ENCODE measurements around the gene GKN2. TPM values are rescaled to one million over a fixed set of nuclear protein-coding genes. Genes with fewer than 3 reads are reported as not detected.

GKN2 gene
- total RNA-seq, 4 donors from 2014 or later: not detected

DNA sequence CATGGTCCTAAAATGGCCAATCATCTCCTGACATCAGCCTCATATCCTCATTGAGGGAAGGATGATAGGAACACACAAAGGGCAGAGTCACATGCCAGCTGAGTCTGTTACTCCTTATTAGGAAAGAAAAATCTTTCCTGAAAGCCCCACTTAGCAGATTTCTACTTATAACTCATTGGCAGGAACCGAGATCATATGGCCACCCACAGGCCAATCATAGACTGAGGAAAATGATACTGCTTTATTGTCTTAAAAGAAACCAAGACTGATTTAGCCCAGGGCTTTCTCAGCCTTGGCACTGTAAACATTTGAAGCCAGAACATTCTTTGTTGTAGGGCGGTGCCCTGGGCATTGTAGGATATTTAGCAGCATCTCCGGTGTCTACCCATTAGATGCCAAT, 18.7 kb downstream of the GKN2 start:
- TF ChIP-seq CTCF (IDR thresholded peaks at IDR 0.05) (no peak), POLR2A (IDR thresholded peaks at IDR 0.05) (no peak)
- no peak overlapping the region for H3K4me3 ChIP-seq
- no peak for DNase-seq
- no peaks in the 10 kb centered on the region for H3K9me3 ChIP-seq
- WGBS, 2 donors: 57 to 80% methylated on average over 3 of the region's 3 CpGs
- no peaks in the 10 kb centered on the region for H3K36me3 ChIP-seq
- intact Hi-C loops (cut with DNase I): no loop called here
- H3K27me3 ChIP-seq: no peaks in the 10 kb centered on the region
- H3K27ac ChIP-seq: no peak overlapping the region
- H3K4me1 ChIP-seq: peaks cover 6 to 39% (median 28%) of the 10 kb centered on the region in 3 donors

- H3K4me1 ChIP-seq: peaks cover 6 to 35% (median 24%) of the 10 kb centered on the region in 3 donors
- no peak overlapping the region for H3K4me3 ChIP-seq
- H3K36me3 ChIP-seq: no peaks in the 10 kb centered on the region
- TF ChIP-seq POLR2A (IDR thresholded peaks at IDR 0.05): no peak
- TF ChIP-seq CTCF (IDR thresholded peaks at IDR 0.05): no peak
- DNase-seq: no peak
- no peak overlapping the region for H3K27ac ChIP-seq
- H3K27me3 ChIP-seq: no peaks in the 10 kb centered on the region
- intact Hi-C loops (cut with DNase I): no loop called here
- 88 to 91% methylated on average over 1 to 4 of the region's 4 CpGs for WGBS, 2 donors
- no peaks in the 10 kb centered on the region for H3K9me3 ChIP-seq
Observed at GRCh38 chr2:68932402-68932801, 20.3 kb downstream of the GKN2 start.

DNA sequence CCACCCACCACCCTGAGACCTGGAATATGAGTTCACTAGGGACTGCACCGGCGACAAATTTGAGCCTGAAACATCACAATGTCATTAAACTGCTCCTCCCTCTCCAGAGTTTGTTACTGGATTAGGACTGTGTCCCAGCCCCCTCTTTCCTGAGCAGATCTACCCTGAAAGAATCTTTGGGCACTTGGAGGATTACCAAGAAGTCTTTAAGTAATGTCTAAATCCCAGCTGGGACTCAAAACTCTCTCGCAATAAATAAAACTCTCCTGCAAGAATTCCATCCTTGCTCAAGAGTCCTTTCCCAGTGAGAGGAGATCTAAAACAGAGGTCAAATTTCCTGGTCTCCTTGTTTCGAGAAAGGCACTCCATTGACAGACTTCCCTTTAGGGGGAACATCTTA, 20.9 kb downstream of the GKN2 start:
- H3K27ac ChIP-seq: no peak overlapping the region

DNA sequence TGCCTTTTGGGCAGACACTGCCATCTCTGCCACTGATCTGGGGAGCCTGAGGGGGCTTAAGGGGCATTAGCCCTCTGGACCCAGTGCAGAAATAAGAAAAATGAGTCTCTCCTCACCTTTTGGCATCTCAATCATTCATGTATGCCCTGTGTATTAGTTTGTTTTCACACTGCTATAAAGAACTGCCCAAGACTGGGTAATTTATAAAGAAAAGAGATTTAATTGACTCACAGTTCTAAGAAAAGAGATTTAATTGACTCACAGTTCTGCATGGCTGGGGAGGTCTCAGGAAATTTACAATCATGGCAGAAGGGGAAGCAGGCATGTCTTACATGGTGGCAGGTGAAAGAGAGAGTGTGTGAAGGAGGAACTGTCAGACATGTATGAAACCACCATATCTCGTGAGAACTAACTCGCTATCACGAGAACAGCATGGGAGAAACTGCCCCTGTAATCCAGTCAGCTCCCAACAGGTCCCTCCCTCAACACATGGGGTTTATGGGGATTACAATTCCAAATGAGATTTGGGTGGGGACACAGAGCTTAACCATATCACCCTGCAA, 21.5 kb downstream of the GKN2 start:
- H3K27ac ChIP-seq: no peak overlapping the region
- 89 to 93% methylated on average over 3 of the region's 3 CpGs for WGBS, 2 donors
- intact Hi-C loops (cut with DNase I): no loop called here
- DNase-seq: no peak
- peaks cover 3 to 23% (median 12%) of the 10 kb centered on the region in 3 donors for H3K4me1 ChIP-seq
- H3K36me3 ChIP-seq: no peaks in the 10 kb centered on the region
- no peaks in the 10 kb centered on the region for H3K27me3 ChIP-seq
- H3K9me3 ChIP-seq: no peaks in the 10 kb centered on the region
- no peak overlapping the region for H3K4me3 ChIP-seq
- TF ChIP-seq CTCF (IDR thresholded peaks at IDR 0.05) (no peak), POLR2A (IDR thresholded peaks at IDR 0.05) (no peak)

More for the DNA sequence above, 20.9 kb downstream of the GKN2 start:
- Histone ChIP-seq H3K4me1 (peaks cover 6 to 28% (median 18%) of the 10 kb centered on the region in 3 donors), H3K9me3 (no peaks in the 10 kb centered on the region), H3K36me3 (no peaks in the 10 kb centered on the region), H3K4me3 (no peak overlapping the region), H3K27me3 (no peaks in the 10 kb centered on the region)
- no peak for DNase-seq
- intact Hi-C loops (cut with DNase I): no loop called here
- TF ChIP-seq POLR2A (IDR thresholded peaks at IDR 0.05) (no peak), CTCF (IDR thresholded peaks at IDR 0.05) (no peak)
- 35 to 52% methylated on average over 4 of the region's 4 CpGs for WGBS, 2 donors

- H3K4me3 ChIP-seq: no peak overlapping the region
- no peaks in the 10 kb centered on the region for H3K4me1 ChIP-seq
- no peak overlapping the region for H3K27ac ChIP-seq
- WGBS, 2 donors: 78 to 81% methylated on average over 3 to 4 of the region's 4 CpGs
- TF ChIP-seq POLR2A (IDR thresholded peaks at IDR 0.05): no peak
- TF ChIP-seq CTCF (IDR thresholded peaks at IDR 0.05): no peak
- no peaks in the 10 kb centered on the region for H3K9me3 ChIP-seq
- no peak for DNase-seq
- no peaks in the 10 kb centered on the region for H3K36me3 ChIP-seq
- intact Hi-C loops (cut with DNase I): loop anchor here (5.0 kb wide), 1 partner anchor 444 kb away; no protein-coding TSS in a partner anchor
- no peaks in the 10 kb centered on the region for H3K27me3 ChIP-seq
Observed at GRCh38 chr2:68926796-68927195, 25.9 kb downstream of the GKN2 start.

Measured in esophagus squamous epithelium (tissue), 5 donors.